ENCODE measurements around the gene ERICH6B.

ERICH6B gene

DNA sequence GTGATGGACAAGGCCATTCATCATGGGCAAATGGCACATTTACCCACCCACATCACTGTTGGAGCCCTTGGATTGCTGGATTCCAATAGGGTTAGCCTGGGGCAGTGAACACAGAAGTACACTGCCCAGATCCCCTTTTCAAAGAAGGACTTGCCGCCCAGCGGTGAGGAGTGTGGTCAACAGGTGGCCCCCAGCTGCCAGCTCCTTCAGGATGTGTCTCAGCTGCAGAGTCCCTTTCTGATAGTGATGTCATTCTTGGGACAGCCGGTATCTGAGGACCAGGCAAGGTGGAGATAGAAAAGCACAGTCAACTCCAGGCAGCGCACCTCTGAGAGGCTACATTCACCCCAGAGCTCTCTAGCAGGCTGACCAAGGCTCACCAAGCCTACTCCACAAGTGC is 16.9 kb downstream of the ERICH6B start:
- DNase-seq: no peak

DNA sequence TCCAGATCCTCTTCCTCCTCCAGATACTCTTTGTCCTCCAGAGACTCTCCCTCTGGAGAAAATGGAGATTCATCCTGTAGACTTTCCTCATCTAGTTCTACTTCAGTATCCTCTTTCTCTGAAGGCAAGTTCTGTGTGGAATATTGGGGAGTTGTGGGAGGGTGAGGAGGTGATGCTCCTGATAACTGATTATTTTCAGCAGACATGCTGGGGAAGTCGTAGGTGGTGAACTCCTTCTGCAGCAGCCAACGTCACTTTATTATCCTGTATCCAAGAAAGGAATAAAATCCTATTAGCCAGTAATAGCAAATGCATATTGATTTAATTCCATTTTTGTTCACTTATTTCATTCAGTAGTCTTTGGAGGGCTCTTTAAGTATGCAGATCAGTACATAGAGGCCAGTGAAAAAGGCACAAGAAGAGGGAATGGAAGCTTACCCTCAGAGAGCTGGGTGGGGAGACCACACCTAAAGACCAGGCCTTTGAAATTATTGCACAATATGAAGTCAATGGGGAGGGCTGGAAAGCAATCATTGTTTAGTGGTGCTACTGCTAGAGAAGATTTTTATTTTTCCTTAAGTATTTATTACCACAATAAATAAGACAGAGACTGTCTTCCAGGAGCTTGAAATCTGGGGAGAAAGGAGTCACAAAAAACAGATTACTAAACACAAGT is 18.6 kb downstream of the ERICH6B start:
- DNase-seq: no peak

DNA sequence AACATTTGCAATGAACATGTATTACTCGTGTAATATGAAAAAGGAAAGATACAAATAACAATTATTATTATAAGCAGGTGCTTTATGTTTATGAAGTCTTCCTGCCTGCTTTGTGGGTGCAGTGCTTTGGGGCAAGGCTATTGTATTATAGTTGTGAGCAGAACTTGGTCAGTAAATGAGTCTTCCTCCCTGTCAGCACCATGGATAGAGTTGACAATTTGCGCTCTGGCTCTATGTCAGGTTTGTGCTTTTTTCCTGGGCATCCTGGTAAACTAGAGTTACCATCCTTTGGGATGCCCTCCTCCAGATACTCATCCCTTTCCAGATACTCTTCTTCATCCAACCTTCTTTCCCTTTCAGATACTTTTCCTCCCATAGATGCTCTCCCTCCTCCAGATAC is 19.6 kb downstream of the ERICH6B start:
- no peak for DNase-seq

DNA sequence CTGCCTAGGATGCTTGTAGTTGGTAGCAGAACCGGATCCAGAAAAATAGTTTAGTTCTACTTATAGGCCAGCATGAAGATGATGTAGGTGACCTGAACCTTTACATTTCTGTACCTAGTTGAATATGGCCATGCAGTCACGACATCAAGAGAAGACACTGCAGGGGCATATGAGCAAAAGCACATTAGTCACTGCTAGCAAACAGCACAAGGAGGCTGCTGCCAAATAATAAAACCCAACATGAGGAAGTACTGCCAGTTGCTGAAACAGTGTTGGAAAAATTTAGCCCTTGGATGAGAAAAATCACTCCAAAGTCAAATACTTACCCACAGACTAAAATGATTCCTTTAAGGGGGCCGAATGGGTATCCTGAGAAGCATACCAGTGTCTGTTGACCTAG is 20.8 kb downstream of the ERICH6B start:
- no peak for DNase-seq

DNA sequence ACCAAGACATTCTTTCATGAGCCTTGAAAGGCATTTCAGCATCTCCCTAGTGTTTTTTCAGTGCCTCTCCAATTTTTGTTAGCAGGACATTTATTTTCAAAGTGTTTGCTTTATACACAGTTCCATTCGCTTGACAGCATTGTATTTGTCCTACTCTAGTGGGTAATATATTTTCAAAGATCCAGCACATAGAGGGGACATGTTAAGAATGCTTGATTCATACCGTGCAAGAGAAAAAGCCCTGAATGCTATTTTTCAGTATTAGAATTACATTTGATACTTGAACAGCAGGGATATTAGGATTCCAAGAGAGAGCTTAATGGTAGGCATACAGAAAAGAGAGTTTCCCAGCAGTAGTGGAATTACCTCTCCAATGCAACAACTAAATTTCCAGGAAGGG is 21.3 kb downstream of the ERICH6B start:
- DNase-seq: no peak

DNA sequence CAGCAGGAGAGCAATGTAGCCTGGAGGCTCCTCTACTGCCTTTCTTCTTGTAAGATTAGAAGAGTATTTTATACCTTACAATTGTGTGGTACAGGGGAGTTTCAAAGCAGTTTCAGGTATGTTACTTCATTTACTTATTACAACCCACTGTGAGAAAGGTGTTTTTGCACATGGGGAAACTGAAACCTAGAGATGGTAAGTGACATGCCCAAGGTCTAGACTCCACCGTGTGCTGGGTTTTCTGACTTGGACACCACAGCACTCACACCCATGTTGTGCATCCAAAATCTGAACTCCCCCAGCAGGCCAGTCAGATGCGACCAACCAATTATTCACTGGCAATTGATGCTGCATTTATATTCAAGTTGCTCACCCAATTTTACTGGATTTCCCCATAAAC is 22.8 kb downstream of the ERICH6B start:
- DNase-seq: no peak

DNA sequence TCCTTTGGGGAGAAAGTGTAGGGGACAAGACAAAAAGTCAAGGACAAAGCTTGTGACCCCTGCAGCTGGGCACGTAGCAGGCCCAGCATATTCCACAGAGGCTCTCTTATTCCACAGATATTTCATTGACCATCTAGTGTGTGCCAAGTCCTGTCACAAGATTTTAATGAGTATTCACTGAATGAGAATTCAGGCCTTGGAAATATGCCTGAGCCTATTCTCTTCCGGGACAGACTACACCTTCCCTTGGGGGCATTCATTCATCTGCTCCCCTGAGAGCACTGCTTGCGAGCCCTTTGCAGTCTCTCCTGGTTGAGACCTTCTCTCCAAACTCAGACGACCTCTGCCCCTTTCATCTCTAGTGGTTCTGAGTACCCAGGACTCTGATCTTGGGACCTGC is 25.5 kb downstream of the ERICH6B start:
- DNase-seq: no peak

DNA sequence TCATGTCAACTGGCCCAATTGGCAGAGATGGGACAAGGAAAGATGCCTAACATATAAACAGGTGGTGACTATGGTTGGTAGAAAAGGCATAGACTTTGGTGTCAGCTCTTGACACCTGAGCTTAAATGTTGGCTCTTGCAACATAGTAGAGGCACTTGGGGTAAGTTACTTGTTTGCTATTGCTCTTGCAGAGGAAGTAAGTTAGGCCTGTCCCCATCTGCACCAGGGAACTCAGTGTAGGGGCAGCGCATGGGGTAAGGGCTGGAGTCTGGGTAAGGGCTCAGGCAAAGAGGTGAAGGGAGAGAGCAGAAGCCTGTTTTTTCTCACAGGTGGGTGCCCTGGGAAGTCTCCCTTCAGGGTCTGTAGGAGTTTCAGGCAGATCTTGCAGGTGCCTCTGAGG is 27.6 kb downstream of the ERICH6B start:
- DNase-seq: no peak

DNA sequence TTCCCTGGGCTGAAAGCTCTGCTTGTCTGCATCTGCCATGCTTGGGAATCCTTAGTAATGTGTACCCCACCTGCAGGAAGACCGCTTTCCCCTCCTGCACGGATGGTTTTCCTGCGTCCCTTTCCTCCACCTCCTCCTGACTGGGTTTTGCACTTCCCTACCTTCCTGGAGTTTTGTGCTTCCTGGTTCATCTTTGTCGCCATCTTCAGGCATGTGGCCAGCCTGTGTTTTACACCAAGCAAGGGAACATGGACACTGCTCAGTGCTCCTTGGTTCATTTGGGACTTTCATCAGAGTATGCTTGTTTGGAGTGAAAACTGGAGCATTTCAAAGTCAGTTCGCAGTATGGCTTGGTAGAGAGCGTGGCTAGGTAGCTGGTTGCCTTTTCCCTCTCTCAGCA is 30.7 kb downstream of the ERICH6B start:
- no peak for DNase-seq

DNA sequence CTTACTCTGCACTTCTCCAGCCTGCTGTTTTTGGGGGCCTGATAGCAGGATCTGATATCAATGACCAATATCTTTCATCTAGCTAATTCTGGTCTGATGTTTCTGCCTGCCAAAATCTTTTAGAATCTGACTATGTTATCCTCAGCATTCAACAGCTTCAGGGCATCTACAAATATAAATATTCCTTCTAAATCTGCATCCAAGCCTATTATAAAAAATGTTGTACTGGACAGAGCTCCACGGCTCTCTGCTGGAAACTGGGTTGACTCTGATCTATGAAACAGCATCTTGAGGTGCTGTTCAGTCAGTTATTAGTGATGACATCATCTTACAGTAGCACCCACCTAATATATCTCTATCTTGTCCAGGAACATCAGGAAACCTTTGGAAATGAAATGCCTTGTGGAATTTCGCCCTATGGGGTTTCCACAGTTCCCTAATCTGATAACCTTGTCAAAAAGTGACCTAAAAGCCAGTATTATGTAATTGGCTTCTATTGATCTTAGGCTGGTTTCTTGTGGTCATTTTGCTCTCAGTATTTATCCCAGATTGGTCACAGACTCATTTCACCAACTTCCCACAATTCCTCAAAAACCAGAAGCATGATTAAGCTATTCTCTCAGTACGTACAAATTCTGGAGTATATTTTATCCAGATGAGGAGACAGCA is 33.0 kb downstream of the ERICH6B start:
- no peak for DNase-seq

DNA sequence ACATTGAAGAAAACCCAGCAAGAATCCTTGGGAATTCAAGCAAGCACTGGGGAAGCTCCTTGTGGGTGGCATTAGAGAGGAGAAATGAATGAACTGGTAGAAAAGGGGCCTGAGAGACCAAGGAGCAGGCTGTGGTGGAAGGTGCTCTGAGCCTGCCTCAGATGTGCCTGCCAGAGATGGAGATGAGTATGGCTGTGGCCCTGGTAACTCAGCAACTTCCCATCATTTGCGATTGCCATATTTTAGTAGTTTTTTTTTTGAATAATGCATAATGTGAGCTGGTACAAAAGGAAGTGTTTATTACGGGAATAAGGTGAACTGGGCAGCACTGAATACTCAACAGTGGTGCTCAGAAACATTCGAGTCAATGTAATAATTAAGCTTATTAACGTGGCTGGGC is 39.1 kb downstream of the ERICH6B start:
- no peak for DNase-seq

DNA sequence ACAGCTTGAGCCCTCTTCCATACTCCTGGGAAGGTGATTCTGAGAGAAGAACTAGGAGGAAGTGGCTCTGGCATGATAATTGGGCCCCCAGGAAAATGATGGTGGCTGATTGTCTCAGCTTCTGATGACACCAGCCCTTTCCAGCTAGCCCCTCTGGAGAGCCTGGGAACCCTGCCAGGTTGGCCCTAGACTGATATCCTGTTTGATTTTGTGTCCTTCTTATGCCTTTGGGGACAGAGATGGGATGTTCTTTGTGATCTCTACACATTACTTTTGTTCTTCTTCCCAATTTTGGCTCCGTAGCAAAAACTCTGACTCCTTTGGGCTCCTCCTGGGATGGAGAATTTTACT is 39.7 kb downstream of the ERICH6B start:
- DNase-seq: no peak

DNA sequence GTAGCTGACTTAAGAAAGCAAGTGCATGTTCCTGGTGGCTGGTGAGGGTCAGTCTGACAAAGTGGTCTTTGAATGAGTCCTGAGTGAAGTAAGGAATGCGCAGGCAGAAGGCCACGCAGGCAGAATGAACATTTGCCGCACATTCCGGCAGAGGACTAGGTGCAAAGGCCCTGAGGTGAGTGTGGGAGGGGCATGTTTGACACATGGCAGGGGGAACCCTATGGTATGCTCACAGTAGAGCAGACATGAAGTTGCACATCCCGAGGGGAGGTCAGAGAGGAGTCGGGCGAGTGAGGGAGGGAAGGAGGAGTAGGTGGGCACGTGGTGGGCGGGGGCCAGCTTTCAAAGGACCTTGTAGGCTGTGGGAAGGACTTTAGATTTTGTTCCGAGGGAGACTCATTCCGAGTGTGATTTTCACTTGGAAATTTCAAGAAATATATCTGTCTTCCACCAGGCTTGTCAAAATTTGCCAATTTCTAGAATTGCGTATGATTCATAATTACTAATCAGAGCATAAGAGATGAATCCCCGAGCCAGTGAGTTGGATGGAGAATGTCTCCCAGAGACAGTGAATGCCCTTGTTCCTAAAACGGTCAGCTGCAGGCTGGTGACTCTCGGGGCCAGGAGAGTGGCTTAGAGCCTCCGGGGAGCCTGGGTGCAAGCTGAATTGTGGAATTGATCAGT is 40.3 kb downstream of the ERICH6B start:
- no peak for DNase-seq

DNA sequence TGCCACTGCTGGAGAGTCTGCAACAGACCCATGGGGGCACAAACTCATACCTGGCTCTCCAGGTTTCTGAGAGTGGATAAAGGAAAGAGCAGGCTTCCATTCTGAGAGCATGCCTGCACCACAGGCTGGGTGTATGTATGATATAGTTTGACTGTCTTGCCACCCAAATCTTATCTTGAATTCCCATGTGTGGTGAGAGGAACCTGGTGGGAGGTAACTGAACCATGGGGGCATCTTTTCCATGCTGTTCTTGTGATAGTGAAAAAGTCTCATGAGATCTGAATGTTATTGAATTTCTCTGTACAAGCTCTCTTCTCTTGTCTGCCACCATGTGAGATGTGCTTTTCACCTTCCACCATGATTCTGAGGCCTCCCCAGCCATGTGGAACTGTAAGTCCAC is 50.2 kb downstream of the ERICH6B start:
- DNase-seq: no peak

DNA sequence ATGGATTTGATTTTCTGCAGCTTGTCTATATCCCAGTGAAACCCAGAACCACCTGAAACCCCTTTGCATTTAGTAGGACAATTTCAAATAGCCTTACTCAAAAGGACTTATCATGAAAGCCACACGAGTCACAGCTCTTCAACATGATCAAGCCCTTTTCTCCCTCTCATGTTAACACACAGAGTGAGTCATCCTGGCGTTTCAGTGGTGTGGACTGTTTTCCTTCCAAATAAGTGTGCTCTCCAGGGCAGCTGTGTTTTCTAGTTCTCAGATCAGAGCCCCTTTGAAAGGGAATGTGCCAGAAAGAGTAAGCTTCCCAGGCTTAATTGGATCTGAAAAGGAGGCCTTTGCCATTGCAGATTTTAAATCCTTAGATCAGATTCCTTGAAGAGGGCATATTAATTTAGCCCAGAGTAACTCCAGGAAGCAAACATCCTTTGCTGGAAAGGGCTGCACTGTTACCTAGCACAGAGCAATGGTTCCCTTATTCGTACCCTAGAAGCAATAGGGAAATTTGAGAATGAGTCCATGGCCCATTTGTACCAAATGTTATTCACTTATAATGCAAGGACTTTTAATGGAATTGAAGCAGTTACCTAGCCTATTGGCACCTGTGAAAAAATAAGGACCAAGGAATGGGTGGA is 51.3 kb downstream of the ERICH6B start:
- no peak for DNase-seq

DNA sequence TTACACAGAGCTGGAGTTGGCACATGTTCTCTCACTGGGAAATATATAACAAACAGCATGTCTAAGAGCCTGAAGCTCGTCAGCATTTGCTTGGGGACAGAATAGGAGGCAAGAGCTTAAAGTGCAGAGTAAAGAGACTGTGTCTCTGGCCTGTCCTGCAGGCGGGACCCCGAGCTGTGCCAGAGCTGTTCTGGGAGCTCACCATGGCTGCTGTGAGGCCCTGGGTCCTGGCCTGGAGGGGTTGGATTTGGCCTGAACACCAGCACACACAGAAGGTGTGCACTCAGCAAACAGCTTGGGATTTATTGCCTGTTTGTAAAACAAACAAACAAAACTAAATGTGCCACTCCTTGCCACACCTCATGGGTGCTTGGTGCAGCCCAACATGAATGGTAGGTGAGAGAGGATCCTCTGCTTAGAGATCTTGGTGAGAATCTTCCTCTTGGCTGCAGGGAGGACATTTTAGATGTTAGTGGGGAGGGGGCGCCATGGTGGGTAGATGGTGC is 60.9 kb downstream of the ERICH6B start:
- no peak for DNase-seq

DNA sequence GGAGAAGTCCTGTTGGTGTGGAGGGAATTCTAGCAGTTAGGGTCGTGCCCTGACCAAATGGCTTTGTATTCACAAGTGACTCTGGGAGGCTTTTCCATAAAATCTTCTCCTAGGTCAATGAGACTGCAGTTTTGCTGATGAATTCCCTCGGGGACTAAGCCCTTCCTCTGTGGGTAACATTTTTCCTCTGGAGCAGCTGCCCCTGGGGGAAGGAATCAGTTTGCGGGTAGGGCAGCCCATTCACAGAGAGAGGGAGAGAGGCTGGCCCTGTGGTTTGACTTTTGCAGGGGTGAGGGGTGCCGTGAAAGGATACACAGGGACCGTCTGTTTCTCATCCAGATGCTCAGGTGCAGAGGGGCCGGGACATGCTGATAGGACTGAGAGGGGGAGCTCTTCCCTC is 67.3 kb downstream of the ERICH6B start:
- no peak for DNase-seq

DNA sequence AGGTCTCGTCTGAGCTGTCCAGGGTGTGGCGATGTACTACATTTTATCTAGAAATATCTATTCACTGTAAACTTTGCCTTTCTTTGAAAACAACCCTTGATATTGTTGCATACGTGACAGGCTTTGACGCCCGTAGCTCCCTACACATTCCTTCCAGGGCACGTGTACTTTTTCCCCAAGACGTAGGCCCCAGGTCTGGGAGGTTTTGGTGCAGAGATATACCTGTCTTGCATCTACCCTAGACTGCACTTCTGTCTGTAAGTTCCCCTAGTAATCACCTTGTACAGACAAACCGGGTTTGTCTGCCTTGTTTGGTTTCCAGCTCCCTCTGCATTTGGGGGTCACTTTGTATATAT is 69.2 kb downstream of the ERICH6B start:
- no peak for DNase-seq

DNA sequence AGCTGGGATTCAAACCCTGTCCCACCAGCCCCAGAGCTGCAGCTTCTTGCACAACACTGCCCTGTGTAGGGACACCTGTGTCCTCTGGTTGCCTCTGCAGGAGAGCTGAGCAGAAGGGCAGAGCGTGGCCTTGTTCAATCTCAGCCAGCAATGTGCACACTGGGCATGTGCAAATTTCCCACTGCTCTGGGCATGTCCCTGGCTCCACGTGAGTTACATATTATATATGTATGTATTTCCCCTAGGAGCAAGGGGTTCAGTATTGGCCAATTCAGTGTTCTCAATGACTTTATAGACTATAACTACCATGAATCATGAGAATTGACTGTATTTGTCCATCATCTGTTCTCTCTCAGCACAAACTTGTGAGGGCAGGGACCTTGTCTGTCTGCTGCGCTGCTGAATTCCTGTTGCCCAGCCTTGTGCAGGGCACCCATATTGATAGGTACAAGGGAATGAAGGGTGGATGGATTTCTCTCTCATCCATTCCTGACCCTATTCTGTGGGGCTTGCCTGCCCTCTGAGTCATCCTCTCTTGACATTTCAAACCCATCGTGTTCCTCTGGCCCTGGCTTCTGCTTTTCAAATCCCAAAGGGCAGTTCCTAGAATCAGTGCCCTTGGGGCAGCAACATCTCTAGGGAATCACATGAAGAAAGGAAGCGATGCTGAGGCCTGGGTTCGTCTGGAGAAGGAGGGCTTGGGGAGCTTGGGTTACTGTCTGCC is 69.7 kb downstream of the ERICH6B start:
- DNase-seq: no peak

DNA sequence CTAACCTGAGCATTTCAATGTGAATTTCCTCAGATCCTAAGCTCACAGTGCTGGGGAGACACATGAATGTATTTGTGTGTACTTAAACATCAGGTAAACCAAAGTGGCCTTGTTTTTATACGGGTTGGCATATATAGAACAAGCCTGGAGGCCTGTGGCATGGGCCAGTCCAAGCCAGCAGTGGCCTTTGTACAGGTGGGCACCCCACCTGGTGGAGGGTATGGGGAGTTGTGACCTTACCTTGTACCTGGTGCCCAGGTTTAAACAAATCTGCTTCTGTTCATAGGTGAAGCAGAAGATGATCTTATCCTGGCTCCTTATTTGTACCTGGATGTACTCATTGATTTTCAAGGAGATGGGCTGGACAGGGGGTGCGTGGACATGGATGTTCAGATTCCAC is 71.0 kb downstream of the ERICH6B start:
- no peak for DNase-seq

DNA sequence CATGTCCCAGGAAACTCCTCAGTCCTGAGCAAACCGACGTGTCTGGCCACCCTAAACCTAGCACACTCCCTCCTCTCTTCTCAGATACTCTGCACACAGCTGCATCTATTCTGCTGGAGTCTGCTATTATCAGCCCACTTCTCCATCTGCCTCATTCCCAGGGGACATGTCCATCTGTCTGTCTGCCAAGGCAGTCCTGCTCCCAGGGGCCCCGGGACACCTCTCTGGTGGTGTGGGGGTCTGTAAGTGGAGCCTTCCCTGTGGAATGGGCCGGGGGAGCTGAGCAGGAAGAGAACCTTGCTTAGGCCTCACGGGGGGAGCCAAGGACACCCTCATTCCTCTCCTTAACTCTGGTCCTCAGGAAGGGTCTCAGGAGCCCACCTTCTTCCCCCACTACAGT is 72.7 kb downstream of the ERICH6B start:
- DNase-seq: no peak

DNA sequence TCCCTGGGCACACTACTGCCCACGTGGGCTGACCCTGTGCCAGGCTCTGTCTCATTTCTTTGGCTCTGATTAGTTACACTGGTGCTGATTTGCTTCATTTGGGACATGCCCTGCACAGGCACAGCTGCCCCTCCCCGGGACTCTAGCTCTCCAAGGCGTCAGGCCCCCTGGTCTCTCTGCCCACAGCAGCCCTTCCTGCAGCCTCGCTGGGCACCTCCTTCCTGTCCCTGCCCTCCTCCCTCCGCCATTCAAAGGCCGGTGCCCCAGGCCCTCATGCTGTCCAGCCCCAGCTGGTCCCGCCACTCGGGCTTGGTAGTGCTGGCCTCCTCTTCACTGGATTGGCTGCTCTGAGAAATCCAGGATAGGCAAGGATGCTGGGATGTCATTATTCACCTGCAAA is 73.1 kb downstream of the ERICH6B start:
- no peak for DNase-seq

DNA sequence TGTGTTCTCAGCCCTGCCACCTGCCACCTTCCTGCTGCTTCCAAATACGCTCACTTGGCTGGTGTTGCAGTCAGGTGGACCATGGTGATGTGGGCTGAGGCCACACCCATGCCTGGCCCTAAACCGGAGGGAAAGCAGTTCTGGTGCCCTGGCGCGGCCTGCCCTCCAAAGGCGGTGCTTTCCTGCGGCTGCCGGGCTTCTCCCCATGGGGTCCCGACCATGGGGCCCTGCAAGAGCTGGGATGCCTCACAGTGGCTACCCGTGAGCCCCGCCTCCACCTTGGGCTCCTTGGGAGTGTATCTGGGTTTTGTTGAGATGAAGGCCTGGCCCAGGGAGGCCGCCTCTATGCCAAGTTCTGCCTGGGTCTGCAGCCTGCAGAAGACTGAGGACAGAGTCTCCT is 73.7 kb downstream of the ERICH6B start:
- DNase-seq: no peak
